Measurements from ENCODE around the gene ETNK1.

Gene ETNK1

GRCh38 chr12:22635812-22636211 is 10.8 kb downstream of the ETNK1 start:
- DNase-seq, result no peak

- no peak for DNase-seq
Observed at GRCh38 chr12:22640851-22641250, 15.9 kb downstream of the ETNK1 start.

- no peak for DNase-seq
Observed at GRCh38 chr12:22641353-22642053, 16.5 kb downstream of the ETNK1 start.

- no peak for DNase-seq
Observed at GRCh38 chr12:22648668-22649067, 23.7 kb downstream of the ETNK1 start.

- DNase-seq, result no peak
Observed at GRCh38 chr12:22653075-22653474, 28.1 kb downstream of the ETNK1 start.

- no peak for DNase-seq
Observed at GRCh38 chr12:22653791-22654190, 28.8 kb downstream of the ETNK1 start.

GRCh38 chr12:22656376-22656775 is 31.4 kb downstream of the ETNK1 start:
- DNase-seq, result no peak

- no peak for DNase-seq
Observed at GRCh38 chr12:22656831-22657230, 31.9 kb downstream of the ETNK1 start.

- DNase-seq, result no peak
Observed at GRCh38 chr12:22657538-22657937, 32.6 kb downstream of the ETNK1 start.

GRCh38 chr12:22658214-22658613 is 33.2 kb downstream of the ETNK1 start:
- no peak for DNase-seq

GRCh38 chr12:22662356-22662755 is 37.4 kb downstream of the ETNK1 start:
- DNase-seq, result no peak

GRCh38 chr12:22665476-22665875 is 40.5 kb downstream of the ETNK1 start:
- DNase-seq, result no peak

GRCh38 chr12:22667122-22667521 is 42.2 kb downstream of the ETNK1 start:
- DNase-seq, result no peak

GRCh38 chr12:22668441-22668840 is 43.5 kb downstream of the ETNK1 start:
- no peak for DNase-seq

GRCh38 chr12:22670762-22671161 is 45.8 kb downstream of the ETNK1 start:
- no peak for DNase-seq

- DNase-seq, result no peak
Observed at GRCh38 chr12:22672951-22673350, 48.0 kb downstream of the ETNK1 start.

- no peak for DNase-seq
Observed at GRCh38 chr12:22677781-22678574, 53.0 kb downstream of the ETNK1 start.

- no peak for DNase-seq
Observed at GRCh38 chr12:22682663-22683062, 57.7 kb downstream of the ETNK1 start.

- no peak for DNase-seq
Observed at GRCh38 chr12:22683131-22683530, 58.2 kb downstream of the ETNK1 start.

GRCh38 chr12:22684140-22685118 is 59.5 kb downstream of the ETNK1 start:
- DNase-seq, result no peak

GRCh38 chr12:22686193-22686592 is 61.2 kb downstream of the ETNK1 start:
- no peak for DNase-seq

GRCh38 chr12:22687361-22688076 is 62.5 kb downstream of the ETNK1 start:
- DNase-seq, result no peak

GRCh38 chr12:22689876-22690275 is 64.9 kb downstream of the ETNK1 start:
- no peak for DNase-seq

Data from femur (tissue), 1 donor.